HEK293 (cell line): ENCODE results near the gene ALKBH4.

Experiments
- EGR2 ChIP-seq: fragments of 450-650 bp; formaldehyde crosslinking; IDR thresholded peaks from 2 replicates; pipeline ENCODE4 v1.5.1; 2016; ENCODE audit warnings: low read depth, missing biosample characterization, missing genetic modification characterization
- GLIS1 ChIP-seq: fragments of 450-650 bp; formaldehyde crosslinking; IDR thresholded peaks from 2 replicates; pipeline ENCODE4 v1.5.1; 2016; ENCODE audit warnings: missing biosample characterization, missing genetic modification characterization
- HOXC10 ChIP-seq: sonication (generic); formaldehyde crosslinking; IDR thresholded peaks from 2 replicates; pipeline ENCODE4 v1.8.1; 2023; ENCODE audit warnings: mild to moderate bottlenecking, missing genetic modification reagents
- HOXD13 ChIP-seq: sonication (generic); formaldehyde crosslinking; IDR thresholded peaks from 2 replicates; pipeline ENCODE4 v1.8.0; 2022; ENCODE audit warnings: missing genetic modification reagents, borderline replicate concordance
- IKZF3 ChIP-seq: fragments of 450-650 bp; IDR thresholded peaks from 2 replicates; pipeline ENCODE4 v1.5.0; 2018; ENCODE audit warnings: missing biosample characterization, mild to moderate bottlenecking, missing genetic modification characterization, moderate library complexity
- KLF10 ChIP-seq: fragments of 450-650 bp; IDR thresholded peaks from 2 replicates; pipeline ENCODE4 v1.5.1; 2018; ENCODE audit warnings: missing biosample characterization, mild to moderate bottlenecking, missing genetic modification characterization
- OVOL3 ChIP-seq: fragments of 450-650 bp; formaldehyde crosslinking; IDR thresholded peaks from 2 replicates; pipeline ENCODE4 v1.5.1; 2016; ENCODE audit warnings: missing biosample characterization, missing genetic modification characterization
- REPIN1 ChIP-seq: fragments of 450-650 bp; formaldehyde crosslinking; IDR thresholded peaks from 2 replicates; pipeline ENCODE4 v1.5.1; 2017; ENCODE audit warnings: missing biosample characterization, missing genetic modification characterization, low read depth
- YY1 ChIP-seq: fragments of 450-650 bp; formaldehyde crosslinking; IDR thresholded peaks from 2 replicates; pipeline ENCODE4 v1.5.1; 2018; ENCODE audit warnings: missing biosample characterization, missing genetic modification characterization
- YY2 ChIP-seq: fragments of 450-650 bp; formaldehyde crosslinking; IDR thresholded peaks from 2 replicates; pipeline ENCODE4 v1.5.1; 2016; ENCODE audit warnings: missing biosample characterization, missing genetic modification characterization
- ZFHX2 ChIP-seq: fragments of 450-650 bp; formaldehyde crosslinking; conservative IDR thresholded peaks from 2 replicates; pipeline ENCODE4 v1.5.1; 2016; ENCODE audit warnings: missing biosample characterization, missing genetic modification characterization
- ZFP3 ChIP-seq: fragments of 450-650 bp; formaldehyde crosslinking; IDR thresholded peaks from 2 replicates; pipeline ENCODE4 v1.5.1; 2016; ENCODE audit warnings: low read depth, missing biosample characterization, missing genetic modification characterization
- ZFP69B ChIP-seq: fragments of 450-650 bp; formaldehyde crosslinking; IDR thresholded peaks from 2 replicates; pipeline ENCODE4 v1.5.1; 2016; ENCODE audit warnings: missing biosample characterization, missing genetic modification characterization
- ZNF114 ChIP-seq: fragments of 450-650 bp; formaldehyde crosslinking; IDR thresholded peaks from 2 replicates; pipeline ENCODE4 v1.5.0; 2017; ENCODE audit warnings: missing biosample characterization, missing genetic modification characterization
- ZNF140 ChIP-seq: fragments of 450-650 bp; formaldehyde crosslinking; IDR thresholded peaks from 2 replicates; pipeline ENCODE4 v1.5.1; 2016; ENCODE audit warnings: missing biosample characterization, missing genetic modification characterization
- ZNF157 ChIP-seq: fragments of 450-650 bp; formaldehyde crosslinking; IDR thresholded peaks from 2 replicates; pipeline ENCODE4 v1.5.1; 2016; ENCODE audit warnings: missing biosample characterization, missing genetic modification characterization
- ZNF174 ChIP-seq: fragments of 450-650 bp; formaldehyde crosslinking; IDR thresholded peaks from 2 replicates; pipeline ENCODE4 v1.5.0; 2017; ENCODE audit warnings: missing biosample characterization, mild to moderate bottlenecking, missing genetic modification characterization
- ZNF175 ChIP-seq: fragments of 450-650 bp; formaldehyde crosslinking; IDR thresholded peaks from 2 replicates; pipeline ENCODE4 v1.5.1; 2016; ENCODE audit warnings: missing biosample characterization, missing genetic modification characterization
- ZNF239 ChIP-seq: fragments of 450-650 bp; formaldehyde crosslinking; IDR thresholded peaks from 2 replicates; pipeline ENCODE4 v1.5.1; 2016; ENCODE audit warnings: missing biosample characterization, missing genetic modification characterization
- ZNF24 ChIP-seq: fragments of 450-650 bp; formaldehyde crosslinking; IDR thresholded peaks from 2 replicates; pipeline ENCODE4 v1.5.1; 2016; ENCODE audit warnings: missing biosample characterization, missing genetic modification characterization
- ZNF274 ChIP-seq, 2 experiments: fragments of 200-500 bp in 1 of 2; fragments of 450-650 bp in 1 of 2; sonication (Bioruptor generic) in 1 of 2; formaldehyde crosslinking in 1 of 2; IDR thresholded peaks; 2 replicates each; pipeline versions ENCODE4 v1.5.1 to v1.6.1; 2014 to 2016; ENCODE audit warnings: borderline replicate concordance in 1 of 2, inconsistent platforms in 1 of 2, low read length in 1 of 2, missing biosample characterization in 1 of 2, missing genetic modification characterization in 1 of 2
- ZNF324 ChIP-seq: fragments of 450-650 bp; formaldehyde crosslinking; IDR thresholded peaks from 2 replicates; pipeline ENCODE4 v1.5.1; 2016; ENCODE audit warnings: missing biosample characterization, missing genetic modification characterization
- ZNF426 ChIP-seq: fragments of 450-650 bp; formaldehyde crosslinking; IDR thresholded peaks from 2 replicates; pipeline ENCODE4 v1.5.1; 2017; ENCODE audit warnings: missing biosample characterization, missing genetic modification characterization, mild to moderate bottlenecking, inconsistent platforms, moderate library complexity
- ZNF510 ChIP-seq: fragments of 450-650 bp; formaldehyde crosslinking; IDR thresholded peaks from 2 replicates; pipeline ENCODE4 v1.5.1; 2018; ENCODE audit warnings: mild to moderate bottlenecking, missing genetic modification characterization, missing biosample characterization; ENCODE audit not compliant: insufficient replicate concordance
- ZNF600 ChIP-seq: fragments of 450-650 bp; formaldehyde crosslinking; IDR thresholded peaks from 2 replicates; pipeline ENCODE4 v1.5.1; 2016; ENCODE audit warnings: missing biosample characterization, missing genetic modification characterization
- ZNF777 ChIP-seq: fragments of 450-650 bp; formaldehyde crosslinking; IDR thresholded peaks from 2 replicates; pipeline ENCODE4 v1.5.1; 2017; ENCODE audit warnings: missing biosample characterization, missing genetic modification characterization, borderline replicate concordance
- ZNF791 ChIP-seq: fragments of 450-650 bp; formaldehyde crosslinking; IDR thresholded peaks from 2 replicates; pipeline ENCODE4 v1.5.1; 2016; ENCODE audit warnings: missing biosample characterization, missing genetic modification characterization
- ZSCAN16 ChIP-seq: fragments of 450-650 bp; formaldehyde crosslinking; IDR thresholded peaks from 2 replicates; pipeline ENCODE4 v1.5.1; 2016; ENCODE audit warnings: missing biosample characterization, missing genetic modification characterization
- ZSCAN30 ChIP-seq: fragments of 450-650 bp; IDR thresholded peaks from 2 replicates; pipeline ENCODE4 v1.5.1; 2018; ENCODE audit warnings: missing biosample characterization, mild to moderate bottlenecking, missing genetic modification characterization, moderate library complexity
- TF ChIP-seq, protein P1 (sequence below): fragments of 450-650 bp; formaldehyde crosslinking; IDR thresholded peaks from 2 replicates; pipeline ENCODE4 v1.5.1; 2016; ENCODE audit warnings: missing biosample characterization, missing genetic modification characterization
- TF ChIP-seq, protein P2 (sequence below): fragments of 450-650 bp; formaldehyde crosslinking; IDR thresholded peaks from 2 replicates; pipeline ENCODE4 v1.5.1; 2016; ENCODE audit warnings: missing biosample characterization, missing genetic modification characterization
- TF ChIP-seq, protein P3 (sequence below): fragments of 450-650 bp; formaldehyde crosslinking; IDR thresholded peaks from 2 replicates; pipeline ENCODE4 v1.5.1; 2016; ENCODE audit warnings: missing biosample characterization, missing genetic modification characterization
- TF ChIP-seq, protein P4 (sequence below): fragments of 450-650 bp; formaldehyde crosslinking; IDR thresholded peaks from 2 replicates; pipeline ENCODE4 v1.5.1; 2016; ENCODE audit warnings: missing biosample characterization, missing genetic modification characterization
- TF ChIP-seq, protein P5 (sequence below): fragments of 450-650 bp; formaldehyde crosslinking; IDR thresholded peaks from 2 replicates; pipeline ENCODE4 v1.5.0; 2017; ENCODE audit warnings: missing biosample characterization, missing genetic modification characterization, borderline replicate concordance
- TF ChIP-seq, protein P6 (sequence below): fragments of 450-650 bp; formaldehyde crosslinking; IDR thresholded peaks from 2 replicates; pipeline ENCODE4 v1.5.1; 2017; ENCODE audit warnings: missing biosample characterization, missing genetic modification characterization

ALKBH4 gene

DNA sequence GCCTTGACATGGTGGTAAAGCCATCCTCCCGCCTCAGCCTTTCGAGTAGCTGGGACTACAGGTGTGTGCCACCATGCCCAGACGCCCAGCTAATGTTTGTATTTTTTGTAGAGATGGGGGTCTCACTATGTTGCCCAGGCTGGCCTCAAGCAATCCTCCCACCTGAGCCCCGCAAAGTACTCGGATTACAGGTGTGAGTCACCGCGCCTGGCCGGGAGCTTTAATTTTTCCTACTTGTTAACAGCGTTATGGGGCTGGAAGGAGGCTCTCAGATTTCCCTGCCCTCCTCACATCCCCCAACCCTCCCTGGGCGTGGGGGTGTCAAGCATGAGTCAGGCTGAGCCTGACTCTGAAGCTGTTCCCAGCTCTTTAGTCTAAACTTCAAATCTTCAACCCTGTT lies 8.3 kb downstream of the ALKBH4 start (continued):
- TF ChIP-seq, protein P1, sequence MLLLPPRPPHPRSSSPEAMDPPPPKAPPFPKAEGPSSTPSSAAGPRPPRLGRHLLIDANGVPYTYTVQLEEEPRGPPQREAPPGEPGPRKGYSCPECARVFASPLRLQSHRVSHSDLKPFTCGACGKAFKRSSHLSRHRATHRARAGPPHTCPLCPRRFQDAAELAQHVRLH (tag by site-specific recombination): no peak
- no peak for TF ChIP-seq ZNF239 (tag by site-specific recombination)
- TF ChIP-seq, protein P2, sequence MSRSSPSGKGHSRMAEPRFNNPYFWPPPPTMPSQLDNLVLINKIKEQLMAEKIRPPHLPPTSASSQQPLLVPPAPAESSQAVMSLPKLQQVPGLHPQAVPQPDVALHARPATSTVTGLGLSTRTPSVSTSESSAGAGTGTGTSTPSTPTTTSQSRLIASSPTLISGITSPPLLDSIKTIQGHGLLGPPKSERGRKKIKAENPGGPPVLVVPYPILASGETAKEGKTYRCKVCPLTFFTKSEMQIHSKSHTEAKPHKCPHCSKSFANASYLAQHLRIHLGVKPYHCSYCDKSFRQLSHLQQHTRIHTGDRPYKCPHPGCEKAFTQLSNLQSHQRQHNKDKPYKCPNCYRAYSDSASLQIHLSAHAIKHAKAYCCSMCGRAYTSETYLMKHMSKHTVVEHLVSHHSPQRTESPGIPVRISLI (tag by site-specific recombination): no peak
- TF ChIP-seq ZNF114: no peak
- TF ChIP-seq ZNF791 (tag by site-specific recombination): no peak
- TF ChIP-seq GLIS1 (tag by site-specific recombination): peak; percentile 32; the same call in 1 of the 2 replicates
- TF ChIP-seq, protein P3, sequence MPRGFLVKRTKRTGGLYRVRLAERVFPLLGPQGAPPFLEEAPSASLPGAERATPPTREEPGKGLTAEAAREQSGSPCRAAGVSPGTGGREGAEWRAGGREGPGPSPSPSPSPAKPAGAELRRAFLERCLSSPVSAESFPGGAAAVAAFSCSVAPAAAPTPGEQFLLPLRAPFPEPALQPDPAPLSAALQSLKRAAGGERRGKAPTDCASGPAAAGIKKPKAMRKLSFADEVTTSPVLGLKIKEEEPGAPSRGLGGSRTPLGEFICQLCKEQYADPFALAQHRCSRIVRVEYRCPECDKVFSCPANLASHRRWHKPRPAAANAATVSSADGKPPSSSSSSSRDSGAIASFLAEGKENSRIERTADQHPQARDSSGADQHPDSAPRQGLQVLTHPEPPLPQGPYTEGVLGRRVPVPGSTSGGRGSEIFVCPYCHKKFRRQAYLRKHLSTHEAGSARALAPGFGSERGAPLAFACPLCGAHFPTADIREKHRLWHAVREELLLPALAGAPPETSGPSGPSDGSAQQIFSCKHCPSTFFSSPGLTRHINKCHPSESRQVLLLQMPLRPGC (tag by site-specific recombination): no peak
- TF ChIP-seq YY1 (tag by site-specific recombination): no peak
- TF ChIP-seq, protein P4, sequence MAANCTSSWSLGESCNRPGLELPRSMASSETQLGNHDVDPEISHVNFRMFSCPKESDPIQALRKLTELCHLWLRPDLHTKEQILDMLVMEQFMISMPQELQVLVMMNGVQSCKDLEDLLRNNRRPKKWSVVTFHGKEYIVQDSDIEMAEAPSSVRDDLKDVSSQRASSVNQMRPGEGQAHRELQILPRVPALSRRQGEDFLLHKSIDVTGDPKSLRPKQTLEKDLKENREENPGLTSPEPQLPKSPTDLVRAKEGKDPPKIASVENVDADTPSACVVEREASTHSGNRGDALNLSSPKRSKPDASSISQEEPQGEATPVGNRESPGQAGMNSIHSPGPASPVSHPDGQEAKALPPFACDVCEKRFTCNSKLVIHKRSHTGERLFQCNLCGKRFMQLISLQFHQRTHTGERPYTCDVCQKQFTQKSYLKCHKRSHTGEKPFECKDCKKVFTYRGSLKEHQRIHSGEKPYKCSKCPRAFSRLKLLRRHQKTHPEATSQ (tag by site-specific recombination): no peak
- peak; percentile 73 for TF ChIP-seq EGR2 (tag by site-specific recombination)
- TF ChIP-seq ZNF600 (tag by site-specific recombination): peak; percentile 62
- TF ChIP-seq OVOL3 (tag by site-specific recombination): no peak
- TF ChIP-seq ZFP69B: no peak
- no peak for TF ChIP-seq ZNF510
- no peak for TF ChIP-seq ZNF175 (tag by site-specific recombination)
- TF ChIP-seq, protein P5, sequence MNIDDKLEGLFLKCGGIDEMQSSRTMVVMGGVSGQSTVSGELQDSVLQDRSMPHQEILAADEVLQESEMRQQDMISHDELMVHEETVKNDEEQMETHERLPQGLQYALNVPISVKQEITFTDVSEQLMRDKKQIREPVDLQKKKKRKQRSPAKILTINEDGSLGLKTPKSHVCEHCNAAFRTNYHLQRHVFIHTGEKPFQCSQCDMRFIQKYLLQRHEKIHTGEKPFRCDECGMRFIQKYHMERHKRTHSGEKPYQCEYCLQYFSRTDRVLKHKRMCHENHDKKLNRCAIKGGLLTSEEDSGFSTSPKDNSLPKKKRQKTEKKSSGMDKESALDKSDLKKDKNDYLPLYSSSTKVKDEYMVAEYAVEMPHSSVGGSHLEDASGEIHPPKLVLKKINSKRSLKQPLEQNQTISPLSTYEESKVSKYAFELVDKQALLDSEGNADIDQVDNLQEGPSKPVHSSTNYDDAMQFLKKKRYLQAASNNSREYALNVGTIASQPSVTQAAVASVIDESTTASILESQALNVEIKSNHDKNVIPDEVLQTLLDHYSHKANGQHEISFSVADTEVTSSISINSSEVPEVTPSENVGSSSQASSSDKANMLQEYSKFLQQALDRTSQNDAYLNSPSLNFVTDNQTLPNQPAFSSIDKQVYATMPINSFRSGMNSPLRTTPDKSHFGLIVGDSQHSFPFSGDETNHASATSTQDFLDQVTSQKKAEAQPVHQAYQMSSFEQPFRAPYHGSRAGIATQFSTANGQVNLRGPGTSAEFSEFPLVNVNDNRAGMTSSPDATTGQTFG (tag by site-specific recombination): no peak
- TF ChIP-seq YY2 (tag by site-specific recombination): no peak
- no peak for TF ChIP-seq HOXC10
- peak; percentile 42; the same call in 1 of the 2 replicates for TF ChIP-seq KLF10
- TF ChIP-seq REPIN1 (tag by site-specific recombination): no peak
- TF ChIP-seq, protein P6, sequence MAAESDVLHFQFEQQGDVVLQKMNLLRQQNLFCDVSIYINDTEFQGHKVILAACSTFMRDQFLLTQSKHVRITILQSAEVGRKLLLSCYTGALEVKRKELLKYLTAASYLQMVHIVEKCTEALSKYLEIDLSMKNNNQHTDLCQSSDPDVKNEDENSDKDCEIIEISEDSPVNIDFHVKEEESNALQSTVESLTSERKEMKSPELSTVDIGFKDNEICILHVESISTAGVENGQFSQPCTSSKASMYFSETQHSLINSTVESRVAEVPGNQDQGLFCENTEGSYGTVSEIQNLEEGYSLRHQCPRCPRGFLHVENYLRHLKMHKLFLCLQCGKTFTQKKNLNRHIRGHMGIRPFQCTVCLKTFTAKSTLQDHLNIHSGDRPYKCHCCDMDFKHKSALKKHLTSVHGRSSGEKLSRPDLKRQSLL (tag by site-specific recombination): no peak
- TF ChIP-seq ZNF174 (tag by site-specific recombination): no peak
- TF ChIP-seq ZFP3 (tag by site-specific recombination): no peak
- no peak for TF ChIP-seq ZNF324 (tag by site-specific recombination)
- TF ChIP-seq ZFHX2 (tag by site-specific recombination): peak; percentile 76
- no peak for TF ChIP-seq HOXD13 (CRISPR knock-in tag)
- no peak for TF ChIP-seq ZNF426 (tag by site-specific recombination)
- TF ChIP-seq ZNF140 (tag by site-specific recombination): no peak
- no peak; the same call in 1 of the 2 replicates for TF ChIP-seq ZNF24 (tag by site-specific recombination)
- no peak; the same call in 1 of the 2 replicates for TF ChIP-seq IKZF3
- no peak for TF ChIP-seq ZNF777 (tag by site-specific recombination)
- no peak for TF ChIP-seq ZNF274 (IDR thresholded peaks at IDR 0.05; ENCODE audit: low read length)
- TF ChIP-seq ZNF274 (tag by site-specific recombination; IDR thresholded peaks at IDR 0.05; ENCODE audit: borderline replicate concordance): no peak
- TF ChIP-seq ZSCAN16 (tag by site-specific recombination): no peak
- no peak for TF ChIP-seq ZNF157 (tag by site-specific recombination)
- no peak for TF ChIP-seq ZSCAN30 (tag by site-specific recombination)
